ENCODE results near the gene NKAPL. TPM values are rescaled to one million over a fixed set of nuclear protein-coding genes. Genes with fewer than 3 reads are reported as not detected.
"Not testable (repeated sequence)": the region's sequence is repeated elsewhere in the genome, so short reads cannot be mapped to it uniquely, and the experiment has no call there.

NKAPL gene
- total RNA-seq, 2 donors from 2014 or later: 0.21 TPM; not detected in 1

- not testable (repeated sequence) for H3K27ac Mint-ChIP-seq; H3K4me3 Mint-ChIP-seq; H3K9me3 Mint-ChIP-seq; H3K36me3 Mint-ChIP-seq (ENCODE audit: low read depth); ATAC-seq (replicated peaks)
- Mint-ChIP-seq H3K27me3 (peaks cover 22% of the 10 kb centered on the region), H3K4me1 (peaks cover 14% of the 10 kb centered on the region)
These were observed 47.3 kb downstream of the NKAPL start for GRCh38 chr6:28306363-28306762.

Other genes with a start within 250 kb of the NKAPL start
- 10 to 100 TPM in 1 of 2 donors, 1 to 10 TPM in 1; 2.1 to 14.8 TPM for gene ZNF165, start 178.7 kb upstream of the NKAPL start, total RNA-seq
- 1 to 10 TPM; 2.0 to 3.0 TPM for gene ZSCAN16, start 134.7 kb upstream of the NKAPL start, total RNA-seq
- 10 to 100 TPM; 16.5 to 42.7 TPM for gene ZKSCAN8, start 117.4 kb upstream of the NKAPL start, total RNA-seq
- gene ZSCAN9, start 34.0 kb upstream of the NKAPL start, total RNA-seq: 1 to 10 TPM; 1.0 to 1.8 TPM
- 1 to 10 TPM; 1.6 to 1.7 TPM for gene ZKSCAN4, start 7.0 kb upstream of the NKAPL start, total RNA-seq
- gene ZSCAN26, start 7.8 kb downstream of the NKAPL start, total RNA-seq: 1 to 10 TPM; 3.3 to 4.3 TPM
- under 1 TPM; 0.64 to 0.76 TPM for gene PGBD1, start 22.3 kb downstream of the NKAPL start, total RNA-seq
- 1 to 10 TPM in 1 of 2 donors, under 1 TPM in 1; 0.63 to 1.0 TPM for gene ZSCAN31, start 76.9 kb downstream of the NKAPL start, total RNA-seq
- gene ZKSCAN3, start 90.7 kb downstream of the NKAPL start, total RNA-seq: 1 to 10 TPM; 1.5 to 2.6 TPM
- 1 to 10 TPM; 2.9 to 4.3 TPM for gene ZSCAN12, start 140.4 kb downstream of the NKAPL start, total RNA-seq
- gene ZSCAN23, start 184.2 kb downstream of the NKAPL start, total RNA-seq: under 1 TPM; 0.24 to 0.52 TPM

Measured in activated T-helper 17 cell treated with anti-CD3 and anti-CD28 coated beads, Interleukin-2, amount 50 U/mL, for 72 hours (primary cell).